Activated naive CD4-positive, alpha-beta T cell treated with anti-CD3 and anti-CD28 coated beads, Interleukin-2, amount 10 ng/mL, durations not matched to agents 7 days and 5 days (primary cell): ENCODE results near the gene CDT1.
A peak's percentile ranks its signal among the peaks of the same experiment; 100 is the strongest.
"Not testable (repeated sequence)": the region's sequence is repeated elsewhere in the genome, so short reads cannot be mapped to it uniquely, and the experiment has no call there.

Experiments
- CTCF ChIA-PET: fragments of 350-600 bp; sonication (Branson Sonifier 250); formaldehyde crosslinking; loops from one replicate; lab custom pipeline; 2021; ENCODE audit warnings: antibody characterized with exemption; lab: Charles Lee
- DNase-seq: peaks from one replicate; pipeline ENCODE4 v3.0.0-alpha.2; 2020
- H3K27ac Mint-ChIP-seq: one replicate; pipeline ENCODE4 v1.8.0; 2021; ENCODE audit warnings: mild to moderate bottlenecking, moderate library complexity, mixed read lengths
- H3K27me3 Mint-ChIP-seq: one replicate; pipeline ENCODE4 v1.8.0; 2021; ENCODE audit warnings: mild to moderate bottlenecking, mixed read lengths
- H3K36me3 Mint-ChIP-seq: one replicate; pipeline ENCODE4 v1.8.0; 2021; ENCODE audit warnings: mixed read lengths
- H3K4me1 Mint-ChIP-seq: one replicate; pipeline ENCODE4 v1.8.0; 2021; ENCODE audit warnings: mixed read lengths
- H3K4me3 Mint-ChIP-seq: one replicate; pipeline ENCODE4 v1.8.0; 2021; ENCODE audit warnings: mild to moderate bottlenecking, moderate library complexity, mixed read lengths
- H3K9me3 Mint-ChIP-seq: one replicate; pipeline ENCODE4 v1.8.0; 2021; ENCODE audit warnings: mixed read lengths

Gene CDT1

GRCh38 chr16:88782454-88783390 is 20.9 kb upstream of the CDT1 start:
- peaks cover 5% of the 10 kb centered on the region for H3K36me3 Mint-ChIP-seq
- no peaks in the 10 kb centered on the region for H3K9me3 Mint-ChIP-seq
- DNase-seq = peak; percentile 52
- H3K4me1 Mint-ChIP-seq = peaks cover 56% of the 10 kb centered on the region
- H3K4me3 Mint-ChIP-seq = peak overlapping the region; percentile 77
- H3K27me3 Mint-ChIP-seq = peaks cover 3% of the 10 kb centered on the region
- CTCF ChIA-PET = interaction anchor here (1.2 to 5.0 kb wide), 9 partner anchors 11 to 76 kb away, joined by 3 to 49 read pairs (median 8); partner anchors contain the start of gene CDT1
- H3K27ac Mint-ChIP-seq = peak overlapping the region; percentile 89

- Mint-ChIP-seq H3K9me3 (no peaks in the 10 kb centered on the region), H3K27me3 (peaks cover 8% of the 10 kb centered on the region), H3K36me3 (peaks cover 5% of the 10 kb centered on the region), H3K4me3 (peak overlapping the region; percentile 77), H3K27ac (peak overlapping the region; percentile 89), H3K4me1 (peaks cover 52% of the 10 kb centered on the region)
- peak; percentile 44 for DNase-seq
- CTCF ChIA-PET = interaction anchor here (3.2 to 5.0 kb wide), 4 partner anchors 16 to 47 kb away, joined by 12 to 49 read pairs (median 27); no protein-coding TSS in a partner anchor
Measured at GRCh38 chr16:88783391-88784073, 20.1 kb upstream of the CDT1 start.

- Mint-ChIP-seq H3K27ac (peak overlapping the region; percentile 88), H3K36me3 (peaks cover 5% of the 10 kb centered on the region), H3K9me3 (no peaks in the 10 kb centered on the region), H3K4me3 (peak overlapping the region; percentile 77), H3K4me1 (peaks cover 49% of the 10 kb centered on the region), H3K27me3 (peaks cover 8% of the 10 kb centered on the region)
- peak; percentile 71 for DNase-seq
- CTCF ChIA-PET = interaction anchor here (0.5 to 4.8 kb wide), 3 partner anchors 15 to 40 kb away, joined by 3 to 40 read pairs (median 4); no protein-coding TSS in a partner anchor
Measured at GRCh38 chr16:88784074-88784855, 19.3 kb upstream of the CDT1 start.

- peak overlapping the region; percentile 44 for H3K4me3 Mint-ChIP-seq
- CTCF ChIA-PET = interaction anchor here (0.5 to 4.8 kb wide), 5 partner anchors 14 to 47 kb away, joined by 3 to 40 read pairs (median 7); no protein-coding TSS in a partner anchor
- H3K36me3 Mint-ChIP-seq = peaks cover 5% of the 10 kb centered on the region
- peaks cover 8% of the 10 kb centered on the region for H3K27me3 Mint-ChIP-seq
- H3K27ac Mint-ChIP-seq = no peak overlapping the region
- DNase-seq = no peak
- H3K4me1 Mint-ChIP-seq = peaks cover 49% of the 10 kb centered on the region
- H3K9me3 Mint-ChIP-seq = no peaks in the 10 kb centered on the region
Measured at GRCh38 chr16:88784856-88785105, 18.8 kb upstream of the CDT1 start.

- peak; percentile 86 for DNase-seq
- H3K4me1 Mint-ChIP-seq = peaks cover 49% of the 10 kb centered on the region
- peak within 1 kb of the TSS; percentile 88 for H3K27ac Mint-ChIP-seq
Measured at GRCh38 chr16:88785106-88785924, 18.3 kb upstream of the CDT1 start, which contains the start of gene PIEZO1. PIEZO1 (minus strand) TSS chr16:88785220; CDS start chr16:88784964, 256 bp downstream.

GRCh38 chr16:88787579-88788314 is 15.8 kb upstream of the CDT1 start:
- H3K9me3 Mint-ChIP-seq = no peaks in the 10 kb centered on the region
- DNase-seq = no peak
- H3K4me1 Mint-ChIP-seq = peaks cover 47% of the 10 kb centered on the region
- H3K27ac Mint-ChIP-seq = no peak overlapping the region
- CTCF ChIA-PET = interaction anchor here (0.6 to 2.5 kb wide), 4 partner anchors 42 to 78 kb away, joined by 3 to 11 read pairs (median 7); no protein-coding TSS in a partner anchor
- peaks cover 5% of the 10 kb centered on the region for H3K36me3 Mint-ChIP-seq
- no peak overlapping the region for H3K4me3 Mint-ChIP-seq
- H3K27me3 Mint-ChIP-seq = peaks cover 8% of the 10 kb centered on the region

More at GRCh38 chr16:88785106-88785924, 18.3 kb upstream of the CDT1 start, which contains the start of gene PIEZO1:
- H3K27me3 Mint-ChIP-seq = peaks cover 8% of the 10 kb centered on the region
- peak within 1 kb of the TSS; percentile 77 for H3K4me3 Mint-ChIP-seq
- CTCF ChIA-PET = interaction anchor here (0.7 to 1.1 kb wide), 4 partner anchors 15 to 49 kb away, joined by 4 to 7 read pairs (median 6); no protein-coding TSS in a partner anchor
- H3K36me3 Mint-ChIP-seq = peaks cover 5% of the 10 kb centered on the region
- no peaks in the 10 kb centered on the region for H3K9me3 Mint-ChIP-seq

- peaks cover 47% of the 10 kb centered on the region for H3K4me1 Mint-ChIP-seq
- H3K27ac Mint-ChIP-seq, H3K36me3 Mint-ChIP-seq, H3K27me3 Mint-ChIP-seq, H3K4me3 Mint-ChIP-seq, DNase-seq, H3K9me3 Mint-ChIP-seq: not testable (repeated sequence)
- CTCF ChIA-PET = interaction anchor here (0.7 to 1.4 kb wide), 2 partner anchors 9 to 43 kb away, joined by 3 to 4 read pairs; no protein-coding TSS in a partner anchor
Measured at GRCh38 chr16:88788749-88789148, 14.8 kb upstream of the CDT1 start.

GRCh38 chr16:88789594-88789993 is 14.0 kb upstream of the CDT1 start:
- no peak for DNase-seq
- Mint-ChIP-seq H3K9me3 (no peaks in the 10 kb centered on the region), H3K4me1 (peaks cover 54% of the 10 kb centered on the region), H3K4me3 (peak overlapping the region; percentile 64), H3K27ac (peak overlapping the region; percentile 93), H3K36me3 (peaks cover under 1% of the 10 kb centered on the region), H3K27me3 (peaks cover 8% of the 10 kb centered on the region)
- CTCF ChIA-PET = interaction anchor here (1.6 kb wide), 1 partner anchor 11 kb away, joined by 6 read pairs; no protein-coding TSS in a partner anchor

GRCh38 chr16:88790312-88791211 is 13.0 kb upstream of the CDT1 start:
- peak; percentile 78 for DNase-seq
- Mint-ChIP-seq H3K27ac (peak overlapping the region; percentile 93), H3K36me3 (peaks cover 1% of the 10 kb centered on the region), H3K27me3 (peaks cover 8% of the 10 kb centered on the region), H3K9me3 (no peaks in the 10 kb centered on the region), H3K4me1 (peaks cover 64% of the 10 kb centered on the region), H3K4me3 (peak overlapping the region; percentile 64)
- CTCF ChIA-PET = interaction anchor here (1.6 kb wide), 1 partner anchor 10 kb away, joined by 6 read pairs; no protein-coding TSS in a partner anchor

GRCh38 chr16:88792078-88792550 is 11.5 kb upstream of the CDT1 start:
- Mint-ChIP-seq H3K36me3 (peaks cover 1% of the 10 kb centered on the region), H3K27ac (peak overlapping the region; percentile 74), H3K4me3 (no peak overlapping the region), H3K9me3 (no peaks in the 10 kb centered on the region), H3K27me3 (peaks cover 8% of the 10 kb centered on the region), H3K4me1 (peaks cover 69% of the 10 kb centered on the region)
- DNase-seq = no peak
- CTCF ChIA-PET = no interaction called here

GRCh38 chr16:88792668-88793250 is 10.8 kb upstream of the CDT1 start:
- CTCF ChIA-PET = no interaction called here
- Mint-ChIP-seq H3K4me1 (peaks cover 69% of the 10 kb centered on the region), H3K4me3 (peak overlapping the region; percentile 0), H3K9me3 (no peaks in the 10 kb centered on the region), H3K36me3 (peaks cover 1% of the 10 kb centered on the region), H3K27ac (peak overlapping the region; percentile 74), H3K27me3 (peaks cover 4% of the 10 kb centered on the region)
- DNase-seq = no peak
